ENCODE data around the gene KLHL29. TPM values are rescaled to one million over a fixed set of nuclear protein-coding genes. Genes with fewer than 3 reads are reported as not detected.

Gene KLHL29
- total RNA-seq, 1 experiment from 2014 or later = 12.2 TPM

DNA sequence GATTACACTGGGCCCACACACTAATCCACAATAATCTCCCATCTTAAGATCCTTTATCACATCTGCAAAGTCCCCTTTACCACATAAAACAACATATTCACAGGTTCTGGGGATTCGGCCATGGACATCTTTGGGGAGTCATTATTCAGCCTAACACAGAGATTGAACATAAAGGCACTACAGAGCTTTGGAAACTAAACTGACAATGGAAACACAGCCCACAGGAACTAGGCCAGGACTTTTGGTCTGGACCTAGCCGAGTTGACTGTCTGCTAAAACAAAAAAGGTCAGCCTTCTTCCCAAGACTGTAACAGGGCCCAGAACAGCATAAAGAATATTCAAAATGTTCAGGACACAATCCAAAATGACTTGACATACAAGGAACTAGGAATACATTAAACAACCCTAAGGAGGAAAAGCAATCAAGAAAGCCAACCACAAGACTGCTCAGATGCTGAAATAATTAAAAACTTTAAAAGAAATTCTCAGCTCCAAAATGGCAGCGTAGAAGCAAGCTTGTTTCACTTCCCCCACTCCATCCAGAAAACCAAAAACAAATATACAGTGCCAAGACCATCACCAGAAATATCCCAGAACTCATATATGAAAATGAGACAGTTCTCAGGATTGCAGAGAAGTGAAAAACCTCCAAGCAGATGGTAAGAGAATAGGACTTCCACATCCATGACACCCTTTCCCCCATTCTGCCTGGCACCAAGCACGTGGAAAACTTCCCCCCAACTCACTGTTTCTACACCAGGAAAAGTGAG lies 334.1 kb downstream of the KLHL29 start:
- Histone ChIP-seq H3K36me3 (ENCODE audit: insufficient read depth, low read length, poor library complexity, severe bottlenecking) (no peaks in the 10 kb centered on the region), H3K9me3 (ENCODE audit: low read depth, low read length, poor library complexity, severe bottlenecking) (peaks cover 10% of the 10 kb centered on the region), H3K27ac (ENCODE audit: low read depth, low read length, poor library complexity, severe bottlenecking) (no peak overlapping the region), H3K4me1 (ENCODE audit: insufficient read depth, low read length, poor library complexity, severe bottlenecking) (no peaks in the 10 kb centered on the region), H3K27me3 (replicated peaks; ENCODE audit: insufficient read depth, low read depth, low read length, poor library complexity) (no peaks in the 10 kb centered on the region), H3K4me3 (ENCODE audit: low read depth, low read length, poor library complexity, severe bottlenecking) (no peak overlapping the region)
- TF ChIP-seq EZH2 (IDR thresholded peaks at IDR 0.05; ENCODE audit: borderline replicate concordance, low read depth, low read length, poor library complexity, severe bottlenecking) = no peak
- TF ChIP-seq, protein P1, sequence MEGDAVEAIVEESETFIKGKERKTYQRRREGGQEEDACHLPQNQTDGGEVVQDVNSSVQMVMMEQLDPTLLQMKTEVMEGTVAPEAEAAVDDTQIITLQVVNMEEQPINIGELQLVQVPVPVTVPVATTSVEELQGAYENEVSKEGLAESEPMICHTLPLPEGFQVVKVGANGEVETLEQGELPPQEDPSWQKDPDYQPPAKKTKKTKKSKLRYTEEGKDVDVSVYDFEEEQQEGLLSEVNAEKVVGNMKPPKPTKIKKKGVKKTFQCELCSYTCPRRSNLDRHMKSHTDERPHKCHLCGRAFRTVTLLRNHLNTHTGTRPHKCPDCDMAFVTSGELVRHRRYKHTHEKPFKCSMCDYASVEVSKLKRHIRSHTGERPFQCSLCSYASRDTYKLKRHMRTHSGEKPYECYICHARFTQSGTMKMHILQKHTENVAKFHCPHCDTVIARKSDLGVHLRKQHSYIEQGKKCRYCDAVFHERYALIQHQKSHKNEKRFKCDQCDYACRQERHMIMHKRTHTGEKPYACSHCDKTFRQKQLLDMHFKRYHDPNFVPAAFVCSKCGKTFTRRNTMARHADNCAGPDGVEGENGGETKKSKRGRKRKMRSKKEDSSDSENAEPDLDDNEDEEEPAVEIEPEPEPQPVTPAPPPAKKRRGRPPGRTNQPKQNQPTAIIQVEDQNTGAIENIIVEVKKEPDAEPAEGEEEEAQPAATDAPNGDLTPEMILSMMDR (conservative IDR thresholded peaks at IDR 0.05; ENCODE audit: low read depth, low read length) = no peak
- intact Hi-C loops (cut with micrococcal nuclease; ENCODE audit: unreplicated experiment) = no loop called here
- no TSS peak for BruUV-seq (replicated peaks)
- ChIA-PET POLR2A (ENCODE audit: low non-redundant PET) (interaction anchor here (0.5 to 0.6 kb wide), 2 partner anchors 11 to 13 kb away, joined by 3 to 4 read pairs; no protein-coding TSS in a partner anchor), CTCF (no interaction called here)
- DNase-seq (ENCODE audit: low spot score) = no peak

DNA sequence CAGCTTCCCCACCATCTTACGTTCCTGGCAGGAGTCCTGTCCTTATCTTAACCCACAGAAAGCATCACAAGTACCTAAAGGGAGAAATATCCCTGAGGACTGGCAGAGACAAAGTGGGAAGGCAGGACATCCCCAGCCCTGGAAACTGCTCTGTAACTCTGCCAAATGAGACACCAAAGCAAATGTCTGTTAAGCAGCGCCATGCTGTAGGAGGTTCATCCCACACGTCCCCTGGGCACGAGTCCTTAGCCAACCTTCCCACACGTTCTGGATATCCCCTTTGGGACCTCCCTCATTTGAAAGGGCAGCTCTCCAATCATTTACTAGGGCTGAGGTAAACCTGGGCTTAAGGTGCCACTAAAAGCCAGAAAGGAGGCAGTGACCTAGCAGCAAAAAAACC lies 334.7 kb downstream of the KLHL29 start:
- Histone ChIP-seq H3K4me3 (ENCODE audit: low read depth, low read length, poor library complexity, severe bottlenecking) (no peak overlapping the region), H3K27ac (ENCODE audit: low read depth, low read length, poor library complexity, severe bottlenecking) (no peak overlapping the region), H3K27me3 (replicated peaks; ENCODE audit: insufficient read depth, low read depth, low read length, poor library complexity) (no peaks in the 10 kb centered on the region), H3K9me3 (ENCODE audit: low read depth, low read length, poor library complexity, severe bottlenecking) (peaks cover 10% of the 10 kb centered on the region), H3K36me3 (ENCODE audit: insufficient read depth, low read length, poor library complexity, severe bottlenecking) (no peaks in the 10 kb centered on the region), H3K4me1 (ENCODE audit: insufficient read depth, low read length, poor library complexity, severe bottlenecking) (no peaks in the 10 kb centered on the region)
- intact Hi-C loops (cut with micrococcal nuclease; ENCODE audit: unreplicated experiment) = no loop called here
- BruUV-seq (replicated peaks) = no TSS peak
- TF ChIP-seq, protein P1 (conservative IDR thresholded peaks at IDR 0.05; ENCODE audit: low read depth, low read length) = no peak
- TF ChIP-seq EZH2 (IDR thresholded peaks at IDR 0.05; ENCODE audit: borderline replicate concordance, low read depth, low read length, poor library complexity, severe bottlenecking) = no peak
- ChIA-PET CTCF (no interaction called here), POLR2A (ENCODE audit: low non-redundant PET) (interaction anchor here (0.5 kb wide), 1 partner anchor 12 kb away, joined by 4 read pairs; no protein-coding TSS in a partner anchor)
- no peak for DNase-seq (ENCODE audit: low spot score)

DNA sequence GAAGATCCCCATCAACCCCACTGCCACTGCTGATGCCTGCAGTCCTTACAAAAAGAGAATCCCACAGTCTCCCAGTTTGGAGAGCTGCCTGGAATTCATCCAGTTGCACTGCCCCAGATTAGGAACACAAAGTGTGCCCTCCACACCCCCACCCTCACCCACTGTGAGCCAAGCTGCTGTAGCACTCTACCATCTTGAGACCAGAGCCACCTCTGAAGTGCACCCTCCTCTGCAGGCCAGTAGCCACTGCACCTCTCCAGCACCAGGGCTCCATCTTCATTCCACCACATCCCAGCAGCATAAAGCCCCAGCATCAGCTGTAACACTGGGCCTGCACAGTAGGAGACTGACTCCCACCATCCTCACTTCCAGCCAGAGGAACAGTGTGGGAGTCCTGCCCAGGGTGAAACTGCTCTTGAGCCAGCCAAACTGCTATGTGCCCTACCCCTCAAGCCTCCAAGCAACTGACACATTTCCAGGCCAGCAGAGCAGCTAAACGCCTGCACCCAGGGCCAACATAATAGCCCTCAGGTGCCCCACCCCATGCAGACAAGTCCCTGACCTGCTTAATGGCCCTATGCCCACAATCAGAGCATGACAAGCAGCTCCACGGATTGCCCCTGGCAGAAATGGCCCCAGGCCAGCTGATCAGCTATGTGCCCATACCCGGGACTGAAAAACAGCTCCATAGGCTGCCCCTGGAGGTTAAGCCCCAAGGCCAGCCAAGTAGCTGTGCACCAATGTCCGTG lies 335.9 kb downstream of the KLHL29 start:
- Histone ChIP-seq H3K27ac (ENCODE audit: low read depth, low read length, poor library complexity, severe bottlenecking) (no peak overlapping the region), H3K36me3 (ENCODE audit: insufficient read depth, low read length, poor library complexity, severe bottlenecking) (no peaks in the 10 kb centered on the region), H3K9me3 (ENCODE audit: low read depth, low read length, poor library complexity, severe bottlenecking) (peaks cover 10% of the 10 kb centered on the region), H3K4me1 (ENCODE audit: insufficient read depth, low read length, poor library complexity, severe bottlenecking) (no peaks in the 10 kb centered on the region), H3K4me3 (ENCODE audit: low read depth, low read length, poor library complexity, severe bottlenecking) (no peak overlapping the region), H3K27me3 (replicated peaks; ENCODE audit: insufficient read depth, low read depth, low read length, poor library complexity) (no peaks in the 10 kb centered on the region)
- TF ChIP-seq, protein P1 (conservative IDR thresholded peaks at IDR 0.05; ENCODE audit: low read depth, low read length) = no peak
- TF ChIP-seq EZH2 (IDR thresholded peaks at IDR 0.05; ENCODE audit: borderline replicate concordance, low read depth, low read length, poor library complexity, severe bottlenecking) = no peak
- no peak for DNase-seq (ENCODE audit: low spot score)
- CTCF ChIA-PET = no interaction called here
- POLR2A ChIA-PET (ENCODE audit: low non-redundant PET) = no interaction called here
- intact Hi-C loops (cut with micrococcal nuclease; ENCODE audit: unreplicated experiment) = no loop called here
- BruUV-seq (replicated peaks) = no TSS peak
